NCI-H82 (cell line): ENCODE measurements around the gene OTUB1.
"Not testable (repeated sequence)": the region's sequence is repeated elsewhere in the genome, so short reads cannot be mapped to it uniquely, and the experiment has no call there.

Experiments
- DNase-seq: peaks from one replicate; lab custom pipeline; 2025; lab: John Stamatoyannopoulos, UW

The OTUB1 gene

GRCh38 chr11:64047373-64047772, 61.1 kb downstream of the OTUB1 start:
- not testable (repeated sequence) for DNase-seq
